ENCODE data around the gene GLIPR2.

GLIPR2 gene

DNA sequence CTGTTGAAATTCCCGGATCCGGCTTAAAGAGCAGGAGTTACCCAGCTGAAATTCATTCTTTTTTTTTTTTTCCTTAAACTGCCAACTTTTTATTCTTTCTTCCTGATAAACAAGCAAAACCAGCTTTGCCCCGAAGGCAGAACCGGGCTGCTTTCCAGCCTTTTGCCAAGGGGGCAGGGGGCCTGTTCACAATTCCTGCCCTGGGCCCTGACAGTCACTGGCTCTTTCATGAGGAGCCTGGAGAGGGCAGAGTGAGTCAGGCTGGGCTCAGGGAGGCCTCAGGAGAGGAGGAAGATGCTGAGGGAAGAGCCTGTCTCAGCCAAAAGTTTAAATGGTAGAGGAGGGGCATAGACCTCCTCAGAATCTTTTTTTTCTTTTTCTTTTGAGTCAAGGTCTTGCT lies 4.8 kb downstream of the GLIPR2 start:
- H3K14ac ChIP-seq (ENCODE audit: low read length in 2 of 2) = no peak overlapping the region
- H3K4me1 ChIP-seq (ENCODE audit: control insufficient read depth, insufficient read depth, low read depth, low read length) = peaks cover 27% of the 10 kb centered on the region
- no peak overlapping the region for H2BK12ac ChIP-seq (ENCODE audit: low read length in 2 of 2)
- DNase-seq = peak; percentile 38
- H3K9ac ChIP-seq (ENCODE audit: low read length) = peak overlapping the region; percentile 37
- no peak overlapping the region for H2AFZ ChIP-seq (ENCODE audit: low read depth, low read length)
- H3K27me3 ChIP-seq (ENCODE audit: control insufficient read depth in 1 of 2, insufficient read depth in 1 of 2, low read length in 2 of 2) = no peaks in the 10 kb centered on the region
- H3K4ac ChIP-seq (ENCODE audit: low read depth in 1 of 2, low read length in 2 of 2) = no peak overlapping the region
- no peak overlapping the region for H2BK120ac ChIP-seq (ENCODE audit: low read depth, low read length)
- H3K4me3 ChIP-seq (ENCODE audit: insufficient read depth in 1 of 2, low read depth in 1 of 2, low read length in 2 of 2) = no peak overlapping the region
- no peak overlapping the region for H2BK15ac ChIP-seq (ENCODE audit: low read depth, poor library complexity, severe bottlenecking)
- H3K23ac ChIP-seq (ENCODE audit: low read length in 2 of 2) = no peak overlapping the region
- no peak overlapping the region for H4K91ac ChIP-seq (ENCODE audit: low read length)
- H3K4me2 ChIP-seq (ENCODE audit: low read length, poor library complexity, severe bottlenecking) = no peak overlapping the region
- no peak overlapping the region for H4K8ac ChIP-seq (ENCODE audit: low read length)
- peaks cover 6% of the 10 kb centered on the region for H3K9me3 ChIP-seq (ENCODE audit: control insufficient read depth, low read length)
- H3K36me3 ChIP-seq (ENCODE audit: control insufficient read depth in 1 of 2, insufficient read depth in 2 of 2, low read depth in 1 of 2, low read length in 2 of 2) = peaks cover 15 to 27% of the 10 kb centered on the region in 2 experiments
- H2AK5ac ChIP-seq (ENCODE audit: low read length, severe bottlenecking) = no peak overlapping the region
- no peak overlapping the region for H3K27ac ChIP-seq (ENCODE audit: low read length, poor library complexity, severe bottlenecking)
- peaks cover 43% of the 10 kb centered on the region for H3K79me1 ChIP-seq (replicated peaks; ENCODE audit: low read length, poor library complexity, severe bottlenecking)
- WGBS = 89% methylated on average over 4 of the region's 4 CpGs
- H2BK5ac ChIP-seq (ENCODE audit: low read depth, low read length, poor library complexity, severe bottlenecking) = no peak overlapping the region
- H3K18ac ChIP-seq (ENCODE audit: low read depth in 1 of 2, low read length in 2 of 2) = no peak overlapping the region

DNA sequence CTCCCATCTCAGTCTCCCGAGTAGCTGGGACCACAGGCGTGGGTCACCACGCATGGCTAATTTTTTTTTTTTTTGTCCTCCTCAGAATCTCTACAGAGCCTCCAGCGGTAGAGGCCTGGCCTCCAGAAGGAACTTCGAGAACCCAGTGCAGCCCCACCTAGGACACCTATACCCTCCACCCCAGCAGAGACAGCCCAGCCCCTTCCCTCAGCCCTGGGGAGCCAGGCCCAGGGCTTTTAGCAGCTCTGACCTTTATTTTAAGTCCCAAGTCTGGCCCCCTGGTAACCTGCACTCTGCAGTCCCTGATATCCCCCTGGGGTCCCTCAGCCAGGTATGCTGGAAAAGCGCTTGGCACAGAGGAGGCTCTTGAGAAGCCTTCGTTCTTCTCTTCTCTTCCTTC lies 5.2 kb downstream of the GLIPR2 start:
- H3K9me3 ChIP-seq (ENCODE audit: control insufficient read depth, low read length) = peaks cover 6% of the 10 kb centered on the region
- no peak overlapping the region for H3K27ac ChIP-seq (ENCODE audit: low read length, poor library complexity, severe bottlenecking)
- H3K79me1 ChIP-seq (replicated peaks; ENCODE audit: low read length, poor library complexity, severe bottlenecking) = peaks cover 43% of the 10 kb centered on the region
- DNase-seq = no peak
- no peak overlapping the region for H4K8ac ChIP-seq (ENCODE audit: low read length)
- no peak overlapping the region for H3K18ac ChIP-seq (ENCODE audit: low read depth in 1 of 2, low read length in 2 of 2)
- peaks cover 25% of the 10 kb centered on the region for H3K4me1 ChIP-seq (ENCODE audit: control insufficient read depth, insufficient read depth, low read depth, low read length)
- H2AK5ac ChIP-seq (ENCODE audit: low read length, severe bottlenecking) = peak overlapping the region; percentile 45
- H4K91ac ChIP-seq (ENCODE audit: low read length) = no peak overlapping the region
- H2AFZ ChIP-seq (ENCODE audit: low read depth, low read length) = no peak overlapping the region
- H2BK120ac ChIP-seq (ENCODE audit: low read depth, low read length) = no peak overlapping the region
- H3K27me3 ChIP-seq (ENCODE audit: control insufficient read depth in 1 of 2, insufficient read depth in 1 of 2, low read length in 2 of 2) = no peaks in the 10 kb centered on the region
- 94% methylated on average over 7 of the region's 7 CpGs for WGBS
- peaks cover 17 to 29% of the 10 kb centered on the region in 2 experiments for H3K36me3 ChIP-seq (ENCODE audit: control insufficient read depth in 1 of 2, insufficient read depth in 2 of 2, low read depth in 1 of 2, low read length in 2 of 2)
- no peak overlapping the region for H3K23ac ChIP-seq (ENCODE audit: low read length in 2 of 2)
- H2BK15ac ChIP-seq (ENCODE audit: low read depth, poor library complexity, severe bottlenecking) = no peak overlapping the region
- H3K4me2 ChIP-seq (ENCODE audit: low read length, poor library complexity, severe bottlenecking) = no peak overlapping the region
- no peak overlapping the region for H3K4ac ChIP-seq (ENCODE audit: low read depth in 1 of 2, low read length in 2 of 2)
- H3K4me3 ChIP-seq (ENCODE audit: insufficient read depth in 1 of 2, low read depth in 1 of 2, low read length in 2 of 2) = no peak overlapping the region
- no peak overlapping the region for H2BK5ac ChIP-seq (ENCODE audit: low read depth, low read length, poor library complexity, severe bottlenecking)
- peak overlapping the region; percentile 76 for H3K9ac ChIP-seq (ENCODE audit: low read length)
- no peak overlapping the region for H2BK12ac ChIP-seq (ENCODE audit: low read length in 2 of 2)
- no peak overlapping the region for H3K14ac ChIP-seq (ENCODE audit: low read length in 2 of 2)

DNA sequence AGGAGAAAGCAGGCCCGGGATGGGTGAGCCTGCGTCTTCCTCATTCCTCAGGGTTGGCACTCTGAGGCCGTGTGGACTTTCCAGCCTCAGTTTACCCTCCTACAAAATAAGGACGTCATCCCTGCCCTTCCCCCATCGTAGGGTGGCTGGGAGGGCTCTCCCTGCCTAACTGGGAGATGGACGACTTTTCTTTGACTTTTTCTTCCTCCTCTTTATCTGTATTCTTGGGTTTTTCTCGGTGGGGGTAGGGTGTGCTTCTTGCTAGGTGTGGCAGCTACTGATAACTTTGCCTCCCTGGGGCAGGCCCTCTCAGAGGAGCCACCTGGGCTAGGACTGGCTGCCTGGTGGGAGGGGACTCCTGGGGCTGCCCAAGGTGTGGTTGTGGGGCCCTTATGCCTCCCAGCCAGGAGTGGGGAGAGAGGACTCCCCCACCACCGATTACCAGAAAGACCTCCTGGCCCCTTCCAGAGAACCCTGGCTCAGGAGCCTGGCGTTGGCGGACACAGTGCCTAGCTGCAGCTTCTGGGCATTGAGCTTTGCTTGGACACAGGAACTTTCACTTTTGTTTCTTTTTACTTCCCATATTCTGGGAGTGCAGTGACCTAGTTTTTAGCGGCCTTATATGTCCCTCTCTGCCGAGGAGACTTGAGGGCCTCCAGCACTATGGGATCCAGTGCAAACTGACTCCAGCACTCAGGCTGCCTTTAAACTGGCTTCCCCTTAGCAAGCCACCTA lies 6.1 kb downstream of the GLIPR2 start:
- H3K79me1 ChIP-seq (replicated peaks; ENCODE audit: low read length, poor library complexity, severe bottlenecking) = peaks cover 43% of the 10 kb centered on the region

DNA sequence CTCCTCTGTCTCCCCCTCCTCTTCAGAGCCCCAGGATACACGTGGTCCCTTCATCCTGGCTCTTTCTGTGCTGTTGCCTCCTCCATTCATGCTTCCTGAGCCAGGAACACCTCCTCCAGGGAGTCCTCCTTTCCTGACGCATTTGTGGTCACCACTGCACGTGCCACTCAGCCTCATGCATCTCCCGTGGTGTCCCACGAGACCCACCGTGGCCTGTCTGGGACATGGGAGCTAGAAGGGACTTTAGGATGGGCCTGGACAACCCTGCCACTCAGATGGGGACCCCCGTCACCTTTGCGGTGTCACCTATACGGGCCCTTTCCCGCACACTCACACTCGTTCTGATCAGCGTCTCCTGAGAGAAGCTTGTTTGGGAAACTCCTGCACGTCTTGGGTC lies 6.7 kb downstream of the GLIPR2 start:
- Histone ChIP-seq H2BK5ac (ENCODE audit: low read depth, low read length, poor library complexity, severe bottlenecking) (no peak overlapping the region), H3K4me1 (ENCODE audit: control insufficient read depth, insufficient read depth, low read depth, low read length) (peaks cover 20% of the 10 kb centered on the region), H3K36me3 (ENCODE audit: control insufficient read depth in 1 of 2, insufficient read depth in 2 of 2, low read depth in 1 of 2, low read length in 2 of 2) (peaks cover 17 to 31% of the 10 kb centered on the region in 2 experiments), H3K4ac (ENCODE audit: low read depth in 1 of 2, low read length in 2 of 2) (no peak overlapping the region), H3K27me3 (ENCODE audit: control insufficient read depth in 1 of 2, insufficient read depth in 1 of 2, low read length in 2 of 2) (no peaks in the 10 kb centered on the region), H3K4me3 (ENCODE audit: insufficient read depth in 1 of 2, low read depth in 1 of 2, low read length in 2 of 2) (peak overlapping the region in 1 of 2 experiments; percentile 65), H3K23ac (ENCODE audit: low read length in 2 of 2) (no peak overlapping the region), H3K79me1 (replicated peaks; ENCODE audit: low read length, poor library complexity, severe bottlenecking) (peaks cover 43% of the 10 kb centered on the region), H3K14ac (ENCODE audit: low read length in 2 of 2) (no peak overlapping the region), H3K9ac (ENCODE audit: low read length) (peak overlapping the region; percentile 76), H3K9me3 (ENCODE audit: control insufficient read depth, low read length) (peaks cover 6% of the 10 kb centered on the region), H2BK12ac (ENCODE audit: low read length in 2 of 2) (peak overlapping the region in 1 of 2 experiments; percentile 45), H2AFZ (ENCODE audit: low read depth, low read length) (no peak overlapping the region), H3K27ac (ENCODE audit: low read length, poor library complexity, severe bottlenecking) (no peak overlapping the region), H2BK120ac (ENCODE audit: low read depth, low read length) (no peak overlapping the region), H2AK5ac (ENCODE audit: low read length, severe bottlenecking) (peak overlapping the region; percentile 23), H4K8ac (ENCODE audit: low read length) (peak overlapping the region; percentile 35), H3K4me2 (ENCODE audit: low read length, poor library complexity, severe bottlenecking) (no peak overlapping the region), H4K91ac (ENCODE audit: low read length) (peak overlapping the region; percentile 55), H2BK15ac (ENCODE audit: low read depth, poor library complexity, severe bottlenecking) (no peak overlapping the region), H3K18ac (ENCODE audit: low read depth in 1 of 2, low read length in 2 of 2) (peak overlapping the region; percentile 23 to 40)
- WGBS = 89% methylated on average over 13 of the region's 13 CpGs
- DNase-seq = no peak

More for the DNA sequence above, 6.1 kb downstream of the GLIPR2 start:
- Histone ChIP-seq H3K9me3 (ENCODE audit: control insufficient read depth, low read length) (peaks cover 6% of the 10 kb centered on the region), H2BK5ac (ENCODE audit: low read depth, low read length, poor library complexity, severe bottlenecking) (no peak overlapping the region), H3K4me1 (ENCODE audit: control insufficient read depth, insufficient read depth, low read depth, low read length) (peaks cover 18% of the 10 kb centered on the region), H3K4ac (ENCODE audit: low read depth in 1 of 2, low read length in 2 of 2) (peak overlapping the region in 1 of 2 experiments; percentile 64), H3K23ac (ENCODE audit: low read length in 2 of 2) (no peak overlapping the region), H2BK120ac (ENCODE audit: low read depth, low read length) (no peak overlapping the region), H2BK12ac (ENCODE audit: low read length in 2 of 2) (peak overlapping the region in 1 of 2 experiments; percentile 45), H3K18ac (ENCODE audit: low read depth in 1 of 2, low read length in 2 of 2) (peak overlapping the region; percentile 23 to 71), H3K27me3 (ENCODE audit: control insufficient read depth in 1 of 2, insufficient read depth in 1 of 2, low read length in 2 of 2) (no peaks in the 10 kb centered on the region), H3K36me3 (ENCODE audit: control insufficient read depth in 1 of 2, insufficient read depth in 2 of 2, low read depth in 1 of 2, low read length in 2 of 2) (peaks cover 17 to 31% of the 10 kb centered on the region in 2 experiments), H2AK5ac (ENCODE audit: low read length, severe bottlenecking) (peak overlapping the region; percentile 23), H3K9ac (ENCODE audit: low read length) (peak overlapping the region; percentile 76), H4K91ac (ENCODE audit: low read length) (peak overlapping the region; percentile 77), H3K14ac (ENCODE audit: low read length in 2 of 2) (no peak overlapping the region), H2AFZ (ENCODE audit: low read depth, low read length) (no peak overlapping the region), H2BK15ac (ENCODE audit: low read depth, poor library complexity, severe bottlenecking) (no peak overlapping the region), H3K4me2 (ENCODE audit: low read length, poor library complexity, severe bottlenecking) (no peak overlapping the region), H3K27ac (ENCODE audit: low read length, poor library complexity, severe bottlenecking) (no peak overlapping the region), H3K4me3 (ENCODE audit: insufficient read depth in 1 of 2, low read depth in 1 of 2, low read length in 2 of 2) (peak overlapping the region in 1 of 2 experiments; percentile 65), H4K8ac (ENCODE audit: low read length) (no peak overlapping the region)
- peak; percentile 60 for DNase-seq
- 78% methylated on average over 10 of the region's 12 CpGs for WGBS
